Measurements from ENCODE around the gene KIAA1217.

Gene KIAA1217

DNA sequence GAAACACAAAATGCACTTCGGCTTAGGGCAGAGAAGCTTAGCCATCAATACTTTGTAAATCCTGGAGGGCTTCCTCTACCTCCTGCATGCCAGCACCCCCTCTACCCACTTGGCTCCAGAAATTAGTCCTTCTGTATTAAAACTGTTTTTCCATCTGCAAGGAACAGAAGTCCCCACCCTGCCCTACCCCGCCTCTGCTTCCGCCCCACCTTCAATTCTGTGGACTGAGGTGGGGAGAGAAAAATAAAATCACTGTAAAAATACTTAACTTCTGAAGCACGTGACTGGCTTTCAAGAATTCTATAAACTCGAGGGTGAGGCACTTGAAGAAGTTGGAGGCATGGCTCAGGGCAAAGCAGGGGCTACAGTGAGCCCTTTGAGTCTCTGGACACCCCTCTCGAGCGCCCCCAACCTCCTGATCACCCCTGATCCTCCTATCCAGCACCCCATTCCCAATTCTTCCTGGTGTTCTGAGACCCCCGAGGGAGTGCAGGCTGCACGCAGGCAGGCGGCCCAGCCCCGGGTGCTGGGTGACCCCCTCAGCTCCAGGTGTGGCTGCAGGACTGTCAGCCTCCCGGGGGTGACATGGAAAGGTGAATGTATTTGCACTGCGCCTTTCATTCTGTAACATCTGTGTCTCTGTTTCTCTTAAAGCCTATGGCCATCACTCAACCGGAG lies 7.3 kb upstream of the KIAA1217 start:
- H3K27ac ChIP-seq, result no peak overlapping the region
- TF ChIP-seq, protein P1, sequence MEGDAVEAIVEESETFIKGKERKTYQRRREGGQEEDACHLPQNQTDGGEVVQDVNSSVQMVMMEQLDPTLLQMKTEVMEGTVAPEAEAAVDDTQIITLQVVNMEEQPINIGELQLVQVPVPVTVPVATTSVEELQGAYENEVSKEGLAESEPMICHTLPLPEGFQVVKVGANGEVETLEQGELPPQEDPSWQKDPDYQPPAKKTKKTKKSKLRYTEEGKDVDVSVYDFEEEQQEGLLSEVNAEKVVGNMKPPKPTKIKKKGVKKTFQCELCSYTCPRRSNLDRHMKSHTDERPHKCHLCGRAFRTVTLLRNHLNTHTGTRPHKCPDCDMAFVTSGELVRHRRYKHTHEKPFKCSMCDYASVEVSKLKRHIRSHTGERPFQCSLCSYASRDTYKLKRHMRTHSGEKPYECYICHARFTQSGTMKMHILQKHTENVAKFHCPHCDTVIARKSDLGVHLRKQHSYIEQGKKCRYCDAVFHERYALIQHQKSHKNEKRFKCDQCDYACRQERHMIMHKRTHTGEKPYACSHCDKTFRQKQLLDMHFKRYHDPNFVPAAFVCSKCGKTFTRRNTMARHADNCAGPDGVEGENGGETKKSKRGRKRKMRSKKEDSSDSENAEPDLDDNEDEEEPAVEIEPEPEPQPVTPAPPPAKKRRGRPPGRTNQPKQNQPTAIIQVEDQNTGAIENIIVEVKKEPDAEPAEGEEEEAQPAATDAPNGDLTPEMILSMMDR (conservative IDR thresholded peaks at IDR 0.05), result no peak

DNA sequence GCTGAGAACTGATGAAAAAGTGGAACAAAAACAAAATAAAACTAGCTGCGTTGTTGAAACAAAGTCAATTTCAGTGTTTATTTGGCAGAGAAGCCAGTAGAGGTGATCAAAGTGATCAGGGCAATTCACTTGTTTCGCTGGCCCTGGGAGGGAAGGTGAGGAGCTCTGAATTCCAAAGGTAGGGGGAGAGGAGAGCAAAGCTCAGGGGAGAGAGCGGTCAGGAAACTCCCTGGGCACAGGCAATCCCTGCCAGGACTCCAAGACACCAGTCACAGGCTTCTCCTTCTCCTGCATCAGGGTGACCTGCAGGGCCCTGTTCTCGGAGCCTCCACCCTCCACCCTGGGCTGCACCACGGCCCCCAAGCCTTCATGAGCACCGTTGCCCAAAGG lies 6.8 kb upstream of the KIAA1217 start:
- H3K27ac ChIP-seq, result no peak overlapping the region
- TF ChIP-seq, protein P1 (conservative IDR thresholded peaks at IDR 0.05), result no peak

DNA sequence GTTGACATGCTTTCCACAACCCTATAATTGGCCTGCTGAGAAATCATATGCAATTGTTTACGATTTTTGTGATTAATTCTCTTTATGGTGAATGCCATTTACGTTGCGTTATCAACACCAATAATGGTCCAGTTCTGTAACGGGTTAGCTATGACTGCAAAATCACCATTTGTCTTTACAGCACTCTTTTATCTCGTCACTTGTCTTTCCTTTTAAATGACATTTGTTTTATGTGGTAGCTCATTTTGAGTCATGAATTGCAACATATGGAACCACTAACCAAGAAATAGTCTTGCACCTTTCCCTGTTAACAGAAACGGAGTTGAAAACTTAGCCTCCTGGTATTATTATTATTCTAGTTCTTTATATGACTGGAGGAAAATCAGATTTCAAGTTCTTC lies 3.1 kb upstream of the KIAA1217 start:
- H3K27ac ChIP-seq, result peak overlapping the region; percentile 94
- TF ChIP-seq, protein P1 (conservative IDR thresholded peaks at IDR 0.05), result no peak

DNA sequence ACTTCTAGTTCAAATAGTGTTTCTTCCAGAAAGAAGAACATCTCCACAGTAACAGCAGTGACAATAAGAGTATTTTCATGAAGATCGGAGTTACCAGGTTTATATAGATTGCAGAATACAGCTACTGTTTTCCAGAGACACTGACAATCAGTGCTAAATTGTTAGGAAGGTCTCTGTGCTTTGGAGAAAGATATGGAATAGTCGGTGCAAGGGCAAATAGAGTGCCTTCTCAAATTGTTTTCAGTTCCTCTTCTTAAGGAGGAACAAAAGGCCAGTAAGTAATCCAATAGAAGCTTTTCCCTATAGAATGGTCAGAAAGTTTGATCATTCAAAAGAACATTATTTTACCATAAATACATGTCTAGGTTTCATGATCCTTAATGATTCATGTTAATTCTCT lies 2.6 kb upstream of the KIAA1217 start:
- TF ChIP-seq, protein P1 (conservative IDR thresholded peaks at IDR 0.05), result no peak
- peak overlapping the region; percentile 94 for H3K27ac ChIP-seq

DNA sequence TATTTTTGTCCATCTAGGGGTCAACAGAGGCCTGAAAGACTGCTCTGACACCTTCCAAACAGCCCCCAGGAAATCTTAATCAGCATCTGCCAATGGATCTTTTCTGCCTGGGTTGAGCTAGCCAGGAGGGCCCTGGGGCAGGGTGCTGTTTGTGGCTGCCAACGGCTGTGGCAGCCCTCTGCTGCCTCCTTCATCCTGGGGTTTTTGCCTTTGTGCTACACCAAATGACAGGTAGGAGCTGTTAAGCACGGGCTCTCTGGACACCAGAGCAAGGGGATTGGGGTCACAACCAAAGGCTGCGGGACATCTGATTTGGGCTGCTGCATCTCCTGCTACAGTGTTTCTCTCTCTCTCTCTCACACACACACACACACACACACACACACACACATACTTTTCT lies 2.0 kb upstream of the KIAA1217 start:
- H3K27ac ChIP-seq, result peak overlapping the region; percentile 94
- TF ChIP-seq, protein P1 (conservative IDR thresholded peaks at IDR 0.05), result no peak

DNA sequence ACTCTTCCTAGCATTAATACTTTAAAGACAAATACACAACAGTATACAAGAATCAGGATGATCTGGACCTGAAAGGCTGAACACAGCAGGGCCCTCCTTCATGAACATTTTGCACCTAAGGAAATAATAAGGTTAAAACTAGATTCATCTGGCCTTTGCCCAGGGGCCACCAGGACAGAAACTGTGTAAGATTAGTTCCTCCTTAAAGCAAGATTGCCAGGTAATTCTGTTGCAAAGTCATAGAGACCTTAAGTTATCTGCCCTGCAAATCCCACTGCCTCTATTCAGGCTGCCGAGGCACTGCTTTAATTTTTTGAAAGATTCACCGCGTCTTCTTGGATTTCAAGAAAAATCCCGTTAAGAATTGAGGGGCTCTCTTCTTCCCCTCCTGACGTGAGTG lies 1.6 kb upstream of the KIAA1217 start:
- peak overlapping the region; percentile 94 for H3K27ac ChIP-seq
- TF ChIP-seq, protein P1 (conservative IDR thresholded peaks at IDR 0.05), result no peak

DNA sequence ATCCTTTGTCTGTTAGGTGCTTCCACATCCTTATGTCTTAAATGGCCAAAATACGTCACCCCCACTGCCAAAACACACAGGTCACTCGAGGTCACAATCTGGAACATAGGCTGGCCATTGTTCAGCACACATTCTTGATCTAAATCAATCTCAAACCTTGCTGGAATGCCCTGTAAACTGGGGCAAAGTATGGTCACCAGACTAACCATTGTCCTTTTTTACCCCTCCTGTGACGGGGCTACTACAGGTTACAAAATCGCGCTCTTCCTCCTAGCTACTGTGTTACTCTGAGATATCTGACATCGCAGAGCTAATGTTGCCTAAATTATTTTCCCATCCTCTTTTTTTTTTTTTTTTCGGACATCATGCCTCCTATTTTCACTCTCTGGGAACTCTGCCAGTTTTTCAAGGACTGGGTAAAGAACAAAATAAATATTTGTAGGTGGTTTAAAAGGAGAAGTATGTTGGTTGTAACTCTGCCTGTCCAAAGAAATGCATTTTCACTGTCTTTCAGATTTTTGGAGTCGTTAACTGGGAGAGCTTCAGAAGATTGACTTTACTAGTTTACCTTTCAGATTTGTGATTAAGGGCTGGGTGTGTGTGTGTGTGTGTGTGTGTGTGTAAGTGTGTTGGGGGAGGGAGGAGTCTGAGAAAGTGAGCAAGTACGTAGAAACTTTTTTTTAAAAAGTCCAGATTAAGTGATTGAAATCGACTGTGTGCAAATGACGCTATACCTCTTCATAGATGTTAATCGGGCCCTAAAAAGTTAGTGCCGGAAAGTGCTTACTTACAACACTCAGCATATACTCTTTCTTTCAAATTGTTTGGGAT lies 942 bp upstream of the KIAA1217 start:
- TF ChIP-seq, protein P1 (conservative IDR thresholded peaks at IDR 0.05), result no peak
- peak overlapping the region; percentile 94 for H3K27ac ChIP-seq

Data from VCaP (cell line).